Suppressor macrophage (primary cell): ENCODE data around the gene YJEFN3.

Experiments
- DNase-seq, 4 experiments: peaks; one replicate each; pipeline ENCODE4 v3.0.0-alpha.2; 2020 to 2022

Gene YJEFN3

GRCh38 chr19:19498255-19498991 is 30.3 kb upstream of the YJEFN3 start:
- DNase-seq, result no peak

GRCh38 chr19:19499272-19499995 is 29.3 kb upstream of the YJEFN3 start:
- no peak for DNase-seq

- DNase-seq, result no peak
Observed at GRCh38 chr19:19500975-19501644, 27.6 kb upstream of the YJEFN3 start.

- no peak for DNase-seq
Observed at GRCh38 chr19:19501798-19502197, 26.9 kb upstream of the YJEFN3 start.

GRCh38 chr19:19502281-19502680 is 26.4 kb upstream of the YJEFN3 start:
- DNase-seq, result no peak

GRCh38 chr19:19502808-19503602 is 25.7 kb upstream of the YJEFN3 start:
- DNase-seq, result no peak

- no peak for DNase-seq
Observed at GRCh38 chr19:19504754-19505668, 23.7 kb upstream of the YJEFN3 start.

- DNase-seq, result no peak
Observed at GRCh38 chr19:19505669-19506326, 22.9 kb upstream of the YJEFN3 start.

- no peak for DNase-seq
Observed at GRCh38 chr19:19506592-19506991, 22.1 kb upstream of the YJEFN3 start.

GRCh38 chr19:19507354-19507753 is 21.4 kb upstream of the YJEFN3 start:
- DNase-seq, result no peak

- no peak for DNase-seq
Observed at GRCh38 chr19:19508217-19508616, 20.5 kb upstream of the YJEFN3 start.

GRCh38 chr19:19510432-19510831 is 18.3 kb upstream of the YJEFN3 start:
- no peak for DNase-seq

- DNase-seq, result no peak
Observed at GRCh38 chr19:19513682-19514081, 15.0 kb upstream of the YJEFN3 start.

- peak; percentile 16 to 65 (median 51) for DNase-seq
Observed at GRCh38 chr19:19514215-19514657, 14.5 kb upstream of the YJEFN3 start.

- DNase-seq, result no peak
Observed at GRCh38 chr19:19514881-19515641, 13.7 kb upstream of the YJEFN3 start, which contains the start of gene TSSK6. TSS of gene TSSK6 (minus strand) at chr19:19515548. CDS start at chr19:19515427, 121 bp downstream.

GRCh38 chr19:19515642-19516519 is 12.8 kb upstream of the YJEFN3 start, which contains the start of gene NDUFA13:
TSS of gene NDUFA13 (plus strand) at chr19:19516225. CDS start at chr19:19516239, 14 bp downstream.
- peak; percentile 95 to 96 (median 96) for DNase-seq

- DNase-seq, result no peak
Observed at GRCh38 chr19:19517235-19517619, 11.5 kb upstream of the YJEFN3 start.

- DNase-seq, result no peak
Observed at GRCh38 chr19:19520989-19521388, 7.7 kb upstream of the YJEFN3 start.

- DNase-seq, result no peak
Observed at GRCh38 chr19:19523177-19523576, 5.5 kb upstream of the YJEFN3 start.
